Choroid plexus epithelial cell (primary cell): ENCODE data around the gene C1QTNF8.
"Not testable (repeated sequence)": the region's sequence is repeated elsewhere in the genome, so short reads cannot be mapped to it uniquely, and the experiment has no call there.

Experiments used
- DNase-seq: peaks from one replicate; pipeline ENCODE4 v3.0.0-alpha.2; 2010; ENCODE audit warnings: low read depth
- H3K4me3 ChIP-seq: 2 replicates; pipeline ENCODE4 v1.5.1; 2011; ENCODE audit warnings: low read depth, mild to moderate bottlenecking, control low read depth, low read length, moderate library complexity
- TF ChIP-seq, protein P1 (sequence below): conservative IDR thresholded peaks from 2 replicates; pipeline ENCODE4 v1.5.1; 2011; ENCODE audit warnings: low read depth, mild to moderate bottlenecking, control low read depth, inconsistent platforms, low read length, moderate library complexity

C1QTNF8 gene

DNA sequence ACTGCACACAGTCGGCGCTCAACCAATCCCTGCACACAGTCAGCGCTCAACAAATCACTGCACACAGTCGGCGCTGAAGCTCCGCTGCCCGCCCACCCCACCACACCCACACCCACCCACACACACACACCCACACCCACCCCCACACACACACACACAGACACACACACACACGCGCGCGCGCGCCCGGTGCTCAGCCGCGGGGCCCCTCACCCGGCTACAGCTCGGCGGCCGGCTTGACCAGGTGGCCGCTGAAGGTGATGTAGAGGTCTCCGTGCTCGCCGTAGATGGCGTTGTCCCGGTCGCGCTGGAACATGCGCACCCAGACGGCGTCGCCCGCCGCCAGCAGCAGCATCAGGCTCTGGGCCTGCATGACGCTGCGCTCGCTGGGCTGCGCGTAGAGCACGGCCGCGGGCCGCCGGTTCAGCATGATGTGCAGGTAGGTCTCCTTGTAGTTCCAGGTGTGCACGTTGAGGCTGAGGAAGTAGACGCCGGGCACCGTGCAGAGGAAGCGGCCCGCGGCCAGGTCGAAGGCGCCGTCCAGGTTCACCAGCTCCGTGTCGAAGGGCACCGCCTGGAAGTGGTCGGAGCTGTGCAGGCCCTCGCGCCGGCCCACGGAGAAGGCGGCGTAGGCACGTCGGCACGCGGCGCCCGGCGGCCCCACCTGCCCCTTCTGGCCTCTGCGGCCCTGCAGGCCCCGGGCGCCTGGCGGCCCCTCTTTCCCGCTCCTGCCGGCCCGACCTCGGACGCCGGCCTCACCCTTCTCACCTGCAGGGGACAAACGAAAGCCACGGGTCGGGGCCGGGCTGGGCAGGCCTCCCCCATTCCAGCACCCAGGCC, 2.5 kb downstream of the C1QTNF8 start:
- H3K4me3 ChIP-seq = no peak overlapping the region
- DNase-seq = no peak
- TF ChIP-seq, protein P1, sequence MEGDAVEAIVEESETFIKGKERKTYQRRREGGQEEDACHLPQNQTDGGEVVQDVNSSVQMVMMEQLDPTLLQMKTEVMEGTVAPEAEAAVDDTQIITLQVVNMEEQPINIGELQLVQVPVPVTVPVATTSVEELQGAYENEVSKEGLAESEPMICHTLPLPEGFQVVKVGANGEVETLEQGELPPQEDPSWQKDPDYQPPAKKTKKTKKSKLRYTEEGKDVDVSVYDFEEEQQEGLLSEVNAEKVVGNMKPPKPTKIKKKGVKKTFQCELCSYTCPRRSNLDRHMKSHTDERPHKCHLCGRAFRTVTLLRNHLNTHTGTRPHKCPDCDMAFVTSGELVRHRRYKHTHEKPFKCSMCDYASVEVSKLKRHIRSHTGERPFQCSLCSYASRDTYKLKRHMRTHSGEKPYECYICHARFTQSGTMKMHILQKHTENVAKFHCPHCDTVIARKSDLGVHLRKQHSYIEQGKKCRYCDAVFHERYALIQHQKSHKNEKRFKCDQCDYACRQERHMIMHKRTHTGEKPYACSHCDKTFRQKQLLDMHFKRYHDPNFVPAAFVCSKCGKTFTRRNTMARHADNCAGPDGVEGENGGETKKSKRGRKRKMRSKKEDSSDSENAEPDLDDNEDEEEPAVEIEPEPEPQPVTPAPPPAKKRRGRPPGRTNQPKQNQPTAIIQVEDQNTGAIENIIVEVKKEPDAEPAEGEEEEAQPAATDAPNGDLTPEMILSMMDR = no peak

DNA sequence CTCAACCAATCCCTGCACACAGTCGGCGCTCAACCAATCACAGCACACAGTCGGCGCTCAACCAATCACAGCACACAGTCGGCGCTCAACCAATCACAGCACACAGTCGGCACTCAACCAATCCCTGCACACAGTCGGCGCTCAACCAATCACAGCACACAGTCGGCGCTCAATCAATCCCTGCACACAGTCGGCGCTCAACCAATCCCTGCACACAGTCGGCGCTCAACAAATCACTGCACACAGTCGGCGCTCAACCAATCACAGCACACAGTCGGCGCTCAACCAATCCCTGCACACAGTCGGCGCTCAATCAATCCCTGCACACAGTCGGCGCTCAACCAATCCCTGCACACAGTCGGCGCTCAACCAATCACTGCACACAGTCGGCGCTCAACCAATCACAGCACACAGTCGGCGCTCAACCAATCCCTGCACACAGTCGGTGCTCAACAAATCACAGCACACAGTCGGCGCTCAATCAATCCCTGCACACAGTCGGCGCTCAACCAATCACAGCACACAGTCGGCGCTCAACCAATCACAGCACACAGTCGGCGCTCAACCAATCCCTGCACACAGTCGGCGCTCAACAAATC, 3.3 kb downstream of the C1QTNF8 start:
- not testable (repeated sequence) for DNase-seq, H3K4me3 ChIP-seq

DNA sequence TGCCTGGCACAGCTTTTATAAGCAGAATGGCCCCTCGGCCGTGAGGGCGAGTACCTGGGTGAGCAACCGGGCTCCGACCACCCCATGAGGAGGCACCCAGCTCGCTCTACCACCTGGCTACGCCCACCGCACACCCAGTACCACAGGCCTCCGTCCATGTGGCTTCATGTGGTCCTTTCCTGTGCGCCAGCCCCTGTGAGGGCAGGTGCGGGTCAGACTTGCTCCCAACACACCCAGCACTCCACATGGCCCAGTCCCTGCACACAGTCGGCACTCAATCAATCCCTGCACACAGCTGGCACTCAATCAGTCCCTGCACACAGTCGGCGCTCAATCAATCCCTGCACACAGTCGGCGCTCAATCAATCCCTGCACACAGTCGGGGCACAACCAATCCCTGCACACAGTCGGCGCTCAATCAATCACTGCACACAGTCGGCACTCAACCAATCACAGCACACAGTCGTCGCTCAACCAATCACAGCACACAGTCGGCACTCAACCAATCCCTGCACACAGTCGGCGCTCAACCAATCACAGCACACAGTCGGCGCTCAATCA, 4.0 kb downstream of the C1QTNF8 start:
- TF ChIP-seq, protein P1 = no peak

DNA sequence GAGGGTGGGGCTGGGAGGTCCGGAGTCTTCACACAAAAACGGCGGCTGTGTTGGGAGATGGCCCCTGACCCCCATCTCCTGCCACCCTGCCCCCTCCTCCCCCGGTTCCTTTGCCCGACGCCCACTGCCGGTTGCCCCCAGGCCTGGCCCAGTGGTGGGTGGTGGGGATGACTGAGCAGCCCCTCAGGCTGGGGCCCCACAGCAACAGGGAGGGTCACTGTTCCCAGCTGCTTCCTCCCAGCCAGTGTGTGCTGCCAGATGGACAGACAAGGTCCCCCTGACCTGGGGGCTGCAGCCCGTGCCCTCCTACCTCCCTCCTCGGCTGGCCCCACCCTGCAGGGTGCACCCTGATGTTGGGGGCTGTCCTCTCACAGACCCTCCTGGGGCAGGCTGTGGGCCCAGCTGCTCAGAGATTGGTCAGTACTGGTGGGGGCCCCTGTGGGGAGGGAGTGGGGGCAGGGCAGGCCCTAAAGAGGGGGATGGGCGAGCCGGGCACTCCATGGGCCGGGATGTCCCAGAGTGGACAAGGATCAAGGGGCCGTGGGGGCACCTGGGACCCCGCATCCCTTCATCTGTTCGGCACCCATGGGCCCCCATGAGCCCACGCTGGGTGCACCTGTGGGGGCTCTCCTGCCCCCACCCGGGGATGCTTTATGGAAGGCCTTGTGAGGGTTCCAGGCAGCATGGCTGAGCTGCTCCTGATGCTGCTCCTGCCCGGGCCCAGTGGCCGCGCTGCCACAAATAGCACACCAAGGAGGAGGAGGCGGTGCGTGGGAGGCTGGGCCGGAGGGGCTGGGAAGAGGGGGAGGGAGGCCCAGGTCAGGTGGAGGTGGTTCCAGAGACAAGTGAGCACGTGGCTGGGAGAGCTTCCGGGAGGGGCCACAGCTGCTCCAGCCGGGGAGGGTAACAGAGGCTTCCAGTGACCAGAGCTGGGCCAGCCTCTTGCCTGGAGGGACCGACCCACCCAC, 5.1 kb downstream of the C1QTNF8 start:
- DNase-seq = no peak
- TF ChIP-seq, protein P1 = no peak
- H3K4me3 ChIP-seq = no peak overlapping the region

More for the DNA sequence above, 4.0 kb downstream of the C1QTNF8 start:
- DNase-seq = no peak
- H3K4me3 ChIP-seq = no peak overlapping the region

DNA sequence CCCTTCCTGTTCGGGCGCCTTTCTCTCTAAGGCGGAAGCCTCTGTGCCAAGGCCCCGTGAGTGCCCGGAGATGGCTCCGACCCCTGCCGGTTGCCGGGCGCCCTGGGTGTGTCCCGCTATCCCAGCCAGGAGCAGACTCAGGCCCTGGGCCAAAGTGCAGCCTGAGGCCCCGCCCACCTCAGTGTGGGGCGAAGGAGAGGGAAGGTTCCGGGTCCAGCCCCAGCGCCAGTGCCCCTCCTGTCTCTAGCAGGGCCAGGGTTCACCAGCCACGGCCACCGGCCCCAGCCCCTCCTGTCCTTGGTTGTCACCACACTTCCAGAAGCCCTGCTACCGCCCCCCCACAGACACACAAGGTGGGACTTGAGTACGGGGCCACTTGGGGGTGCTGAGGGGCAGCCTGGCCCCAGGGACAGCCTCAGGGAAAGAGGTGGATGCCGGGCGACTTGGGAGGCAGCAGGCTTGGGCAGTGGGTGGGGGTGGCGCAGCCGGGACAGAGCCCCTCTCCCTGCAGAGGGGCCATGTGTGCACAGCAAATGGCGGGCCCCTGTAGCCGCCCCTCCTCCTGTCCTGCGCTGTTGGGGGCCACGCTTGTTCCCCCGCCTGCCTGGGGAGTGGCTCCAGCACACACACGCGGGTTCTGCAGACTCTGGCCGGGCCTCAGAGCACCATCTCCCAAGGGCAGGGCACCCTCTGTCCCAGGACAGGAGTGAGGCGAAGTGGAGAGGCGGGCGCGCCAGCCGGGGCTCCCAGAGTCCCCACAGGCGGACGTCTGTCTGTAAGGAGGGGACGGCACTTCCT, 6.0 kb downstream of the C1QTNF8 start:
- H3K4me3 ChIP-seq = no peak overlapping the region
- TF ChIP-seq, protein P1 = no peak
- DNase-seq = no peak

DNA sequence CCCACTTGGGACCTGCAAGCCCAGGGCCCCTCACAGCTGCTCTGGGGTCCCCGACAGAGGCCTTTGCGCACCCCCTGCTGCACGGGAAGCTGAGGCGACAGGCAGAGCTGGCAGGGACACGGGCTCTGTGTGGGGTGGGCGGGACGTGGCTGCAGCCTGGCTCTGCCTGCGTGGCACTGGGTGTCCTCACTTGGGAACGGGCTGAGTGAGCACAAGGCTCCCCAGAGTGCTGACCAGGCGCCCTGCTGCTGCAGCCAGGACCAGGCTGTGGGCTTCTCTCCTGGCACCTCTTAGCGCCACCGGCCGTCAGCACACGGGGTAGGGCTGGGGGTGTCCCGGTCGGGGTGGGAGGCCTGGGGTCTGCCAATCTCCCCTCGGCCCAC, 6.6 kb downstream of the C1QTNF8 start:
- DNase-seq = no peak
- TF ChIP-seq, protein P1 = no peak
- H3K4me3 ChIP-seq = no peak overlapping the region
